H7 (cell line): ENCODE results near the gene ANAPC1. TPM values are rescaled to one million over a fixed set of nuclear protein-coding genes. Genes with fewer than 3 reads are reported as not detected.
"Not testable (repeated sequence)": the region's sequence is repeated elsewhere in the genome, so short reads cannot be mapped to it uniquely, and the experiment has no call there.

ENCODE experiments used
- DNase-seq: peaks from one replicate; pipeline ENCODE4 v3.0.0; 2012
- H3K27me3 ChIP-seq: 2 replicates; pipeline ENCODE4 v1.6.0; 2011; ENCODE audit warnings: mild to moderate bottlenecking, low read length; ENCODE audit not compliant: control insufficient read depth, insufficient read depth
- H3K36me3 ChIP-seq: replicated peaks from 2 replicates; pipeline ENCODE4 v1.5.1; 2011; ENCODE audit warnings: low read length; ENCODE audit not compliant: control insufficient read depth, insufficient read depth
- H3K4me3 ChIP-seq: 2 replicates; pipeline ENCODE4 v1.5.1; 2011; ENCODE audit warnings: low read depth, mild to moderate bottlenecking, control low read depth, low read length, moderate library complexity; ENCODE audit not compliant: insufficient read depth
- total RNA-seq: library from RNA; depleted of rRNA; stranded (reverse); fragments of >200 nt; shearing (Covaris generic); gene quantifications from 2 replicates; pipeline ENCODE4 v1.2.3, GENCODE V29; 2014

Gene ANAPC1
- total RNA-seq, 1 experiment from 2014 or later, result 76.0 TPM

- Histone ChIP-seq H3K36me3 (no peaks in the 10 kb centered on the region), H3K4me3 (peak overlapping the region; percentile 73), H3K27me3 (peaks cover 14% of the 10 kb centered on the region)
- no peak for DNase-seq
These were observed 13.6 kb upstream of the ANAPC1 start for GRCh38 chr2:111897630-111897923.

- Histone ChIP-seq H3K36me3 (no peaks in the 10 kb centered on the region), H3K4me3 (no peak overlapping the region), H3K27me3 (peaks cover 14% of the 10 kb centered on the region)
- no peak for DNase-seq
These were observed 12.6 kb upstream of the ANAPC1 start for GRCh38 chr2:111896576-111896975.

- H3K27me3 ChIP-seq, result peaks cover 14% of the 10 kb centered on the region
- H3K4me3 ChIP-seq, result no peak overlapping the region
- no peaks in the 10 kb centered on the region for H3K36me3 ChIP-seq
- no peak for DNase-seq
These were observed 12.0 kb upstream of the ANAPC1 start for GRCh38 chr2:111896024-111896423.

- no peaks in the 10 kb centered on the region for H3K27me3 ChIP-seq
- no peaks in the 10 kb centered on the region for H3K36me3 ChIP-seq
- peak overlapping the region; percentile 97 for H3K4me3 ChIP-seq
- no peak for DNase-seq
These were observed 585 bp upstream of the ANAPC1 start for GRCh38 chr2:111884592-111884964.

GRCh38 chr2:111872806-111873205, 11.2 kb downstream of the ANAPC1 start:
- H3K36me3 ChIP-seq, H3K27me3 ChIP-seq, H3K4me3 ChIP-seq, DNase-seq: not testable (repeated sequence)

- not testable (repeated sequence) for DNase-seq, H3K4me3 ChIP-seq, H3K36me3 ChIP-seq, H3K27me3 ChIP-seq
These were observed 18.9 kb downstream of the ANAPC1 start for GRCh38 chr2:111865124-111865523.

- H3K4me3 ChIP-seq, H3K27me3 ChIP-seq, H3K36me3 ChIP-seq, DNase-seq: not testable (repeated sequence)
These were observed 24.0 kb downstream of the ANAPC1 start for GRCh38 chr2:111860005-111860404.

- DNase-seq, H3K36me3 ChIP-seq, H3K27me3 ChIP-seq, H3K4me3 ChIP-seq: not testable (repeated sequence)
These were observed 31.4 kb downstream of the ANAPC1 start for GRCh38 chr2:111852544-111852943.

GRCh38 chr2:111850646-111851045, 33.3 kb downstream of the ANAPC1 start:
- not testable (repeated sequence) for H3K4me3 ChIP-seq, DNase-seq, H3K36me3 ChIP-seq, H3K27me3 ChIP-seq

GRCh38 chr2:111839625-111840282, 44.2 kb downstream of the ANAPC1 start:
- H3K36me3 ChIP-seq, H3K4me3 ChIP-seq, DNase-seq, H3K27me3 ChIP-seq: not testable (repeated sequence)

GRCh38 chr2:111838992-111839391, 45.0 kb downstream of the ANAPC1 start:
- not testable (repeated sequence) for DNase-seq, H3K4me3 ChIP-seq, H3K27me3 ChIP-seq, H3K36me3 ChIP-seq

GRCh38 chr2:111834221-111834620, 49.8 kb downstream of the ANAPC1 start:
- not testable (repeated sequence) for DNase-seq, H3K27me3 ChIP-seq, H3K4me3 ChIP-seq, H3K36me3 ChIP-seq

- not testable (repeated sequence) for DNase-seq, H3K4me3 ChIP-seq, H3K27me3 ChIP-seq, H3K36me3 ChIP-seq
These were observed 53.5 kb downstream of the ANAPC1 start for GRCh38 chr2:111830479-111830878.

GRCh38 chr2:111828217-111828766, 55.7 kb downstream of the ANAPC1 start:
- not testable (repeated sequence) for H3K36me3 ChIP-seq, DNase-seq, H3K27me3 ChIP-seq, H3K4me3 ChIP-seq

- not testable (repeated sequence) for H3K27me3 ChIP-seq, H3K4me3 ChIP-seq, DNase-seq, H3K36me3 ChIP-seq
These were observed 70.9 kb downstream of the ANAPC1 start for GRCh38 chr2:111812970-111813622.
